Eye (tissue), 1 donor: ENCODE measurements around the gene HS3ST4.

ENCODE experiments used
- DNase-seq: peaks from one replicate; pipeline ENCODE4 v3.0.0-alpha.2; 2015

Gene HS3ST4

GRCh38 chr16:25691519-25692091 is at the start of gene HS3ST4:
TSS of gene HS3ST4 (plus strand) at chr16:25691959.
- peak; percentile 68 for DNase-seq

DNA sequence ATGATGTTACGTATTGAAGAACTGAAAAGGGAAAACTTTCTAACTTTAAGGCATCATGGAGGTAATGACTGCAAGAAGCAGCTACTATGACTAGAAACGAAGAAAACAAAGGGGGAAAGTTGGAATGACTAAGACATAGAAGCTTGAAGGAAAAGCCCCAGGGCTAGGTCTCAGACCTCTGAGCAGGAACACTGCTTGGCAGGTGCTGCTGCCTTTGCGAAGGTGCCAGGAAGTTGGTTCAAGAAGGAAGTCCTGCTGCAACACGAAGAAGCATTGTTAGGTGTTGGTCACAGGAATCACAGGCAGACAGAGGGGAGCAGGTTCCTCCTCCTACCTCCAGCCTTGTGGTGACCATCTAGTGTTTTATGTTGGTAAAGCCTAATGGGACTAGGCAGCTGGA is 48.1 kb upstream of the HS3ST4 start:
- DNase-seq: no peak

DNA sequence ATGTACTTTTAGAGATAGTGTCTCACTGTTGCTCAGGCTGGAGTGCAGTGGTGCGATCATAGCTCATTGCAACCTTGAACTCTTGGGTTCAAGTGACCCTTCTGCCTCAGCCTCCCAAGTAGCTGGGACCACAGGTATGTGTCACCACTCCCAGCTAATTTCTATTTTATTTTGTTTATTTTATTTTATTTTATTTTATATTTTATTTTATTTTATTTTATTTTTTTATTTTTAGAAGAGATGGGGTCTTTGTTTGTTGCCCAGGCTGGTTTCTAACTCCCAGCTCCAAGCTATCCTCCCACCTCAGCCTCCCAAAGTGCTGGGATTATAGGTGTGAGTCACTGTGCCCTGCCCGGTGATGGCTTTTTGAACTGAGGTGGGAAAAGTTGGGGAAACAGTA is 35.1 kb upstream of the HS3ST4 start:
- DNase-seq: no peak

GRCh38 chr16:25676820-25677219 is 14.9 kb upstream of the HS3ST4 start:
- no peak for DNase-seq

- DNase-seq: no peak
Measured at GRCh38 chr16:25679511-25679910, 12.2 kb upstream of the HS3ST4 start.

DNA sequence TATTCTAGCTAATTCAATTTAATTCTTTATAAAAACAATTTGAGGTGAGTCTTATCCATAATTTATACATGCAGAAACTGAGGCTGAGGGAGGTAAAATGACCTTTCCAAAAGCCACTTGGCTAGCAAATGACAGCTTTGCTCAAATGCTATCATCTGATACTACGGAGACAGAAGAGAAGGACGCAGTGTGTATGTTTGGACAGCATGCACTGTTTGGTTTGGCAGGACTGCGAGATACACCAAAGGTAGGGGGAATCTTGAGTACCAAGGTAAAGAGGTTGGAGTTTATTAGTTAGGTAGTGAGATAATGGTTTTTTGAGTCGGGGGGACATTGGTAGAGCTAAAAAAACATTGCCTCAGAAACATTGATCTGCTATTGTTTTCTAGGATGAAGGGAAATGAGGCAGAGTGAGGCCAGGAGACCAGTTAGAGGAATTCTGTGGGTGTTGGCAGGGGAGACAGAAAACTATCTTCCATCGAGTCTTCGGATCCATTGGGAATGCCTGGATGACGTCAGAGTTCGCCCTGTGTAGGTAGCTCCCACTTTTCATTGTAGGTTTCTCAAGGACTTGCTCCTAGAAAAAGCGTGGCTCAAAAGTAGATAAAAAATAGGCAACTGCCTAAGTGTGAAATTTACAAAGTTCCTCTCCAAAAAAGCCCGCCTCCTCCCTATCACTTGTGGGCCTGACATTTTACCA is 2.5 kb upstream of the HS3ST4 start:
- no peak for DNase-seq

DNA sequence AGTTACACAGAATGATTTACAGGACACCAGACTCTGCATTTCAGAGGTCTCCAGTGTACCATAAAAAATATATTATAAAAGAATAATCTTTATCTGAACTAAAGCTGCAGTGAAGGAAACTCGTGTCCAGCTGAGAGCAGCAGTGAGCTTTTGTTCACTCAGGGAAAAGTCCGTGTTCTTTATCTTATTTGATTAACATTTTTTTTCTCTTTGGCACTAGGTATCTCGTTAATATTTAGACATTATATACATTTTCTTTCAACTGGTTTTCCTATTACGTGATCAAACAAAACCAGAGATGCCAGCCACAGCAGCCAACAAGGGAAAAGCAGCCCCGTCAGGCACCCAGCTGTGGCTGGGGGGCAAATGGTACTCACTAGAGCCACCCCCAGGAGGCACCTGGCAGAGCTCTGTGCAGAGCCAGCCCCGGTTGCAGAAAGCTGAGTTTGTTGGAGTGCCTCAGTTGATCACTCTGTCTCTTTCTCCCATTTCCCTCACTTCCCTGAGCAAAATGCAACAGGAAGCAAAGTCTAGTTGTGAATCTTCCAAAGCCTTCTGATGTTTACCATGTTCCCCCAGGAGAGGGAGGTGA is 1.1 kb upstream of the HS3ST4 start:
- peak; percentile 5 for DNase-seq

GRCh38 chr16:25692351-25692741 is 587 bp downstream of the HS3ST4 start:
- DNase-seq: peak; percentile 29

DNA sequence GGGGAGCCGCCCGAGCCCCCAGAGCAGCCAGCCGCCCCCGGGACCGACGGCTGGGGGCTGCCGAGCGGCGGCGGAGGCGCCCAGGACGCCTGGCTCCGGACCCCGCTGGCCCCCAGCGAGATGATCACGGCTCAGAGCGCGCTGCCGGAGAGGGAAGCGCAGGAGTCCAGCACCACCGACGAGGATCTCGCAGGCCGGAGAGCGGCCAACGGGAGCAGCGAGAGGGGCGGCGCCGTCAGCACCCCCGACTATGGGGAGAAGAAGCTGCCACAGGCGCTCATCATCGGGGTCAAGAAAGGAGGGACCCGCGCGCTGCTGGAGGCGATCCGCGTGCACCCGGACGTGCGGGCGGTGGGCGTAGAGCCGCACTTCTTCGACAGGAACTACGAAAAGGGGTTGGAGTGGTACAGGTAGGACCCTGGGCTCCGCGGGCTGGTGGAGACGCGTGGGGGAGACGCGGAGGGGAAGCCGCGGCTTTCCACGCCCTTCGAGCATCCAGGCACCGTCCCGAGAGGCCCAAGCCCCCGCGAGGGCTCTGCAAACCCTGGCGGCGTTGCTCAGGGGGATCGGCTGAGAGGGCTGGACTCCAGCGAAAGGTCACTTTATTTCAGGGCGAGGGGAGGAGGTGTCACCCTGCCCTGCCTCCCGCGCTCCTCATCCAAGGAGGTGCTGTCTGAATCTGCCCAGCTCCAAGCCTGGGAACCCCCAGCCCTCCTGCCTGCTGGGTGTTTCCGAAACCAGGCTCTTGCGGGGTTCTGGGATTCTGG is 1.2 kb downstream of the HS3ST4 start:
- DNase-seq: peak; percentile 60

DNA sequence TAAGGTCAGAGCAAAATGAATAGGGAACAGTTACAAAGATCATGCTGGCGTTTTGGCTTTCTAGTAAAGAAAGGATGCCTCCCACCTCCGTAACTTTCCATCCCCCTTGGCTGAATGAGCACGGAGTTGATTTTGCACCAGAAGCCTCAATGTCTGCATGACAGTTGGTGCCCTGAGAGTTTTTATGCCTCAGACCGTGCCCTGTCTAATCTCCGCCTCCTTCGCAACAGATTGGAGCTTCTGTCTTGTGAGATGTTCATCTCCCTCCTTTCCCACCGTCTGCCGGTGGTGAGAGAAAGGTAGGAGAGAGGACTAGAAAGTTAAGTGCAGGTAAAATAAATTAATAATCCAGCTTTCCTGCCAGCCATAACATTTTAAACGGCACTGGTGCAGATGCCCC is 1.9 kb downstream of the HS3ST4 start:
- peak; percentile 44 for DNase-seq

- no peak for DNase-seq
Measured at GRCh38 chr16:25699069-25699468, 7.3 kb downstream of the HS3ST4 start.

- no peak for DNase-seq
Measured at GRCh38 chr16:25700547-25700946, 8.8 kb downstream of the HS3ST4 start.

GRCh38 chr16:25707553-25707952 is 15.8 kb downstream of the HS3ST4 start:
- DNase-seq: no peak

DNA sequence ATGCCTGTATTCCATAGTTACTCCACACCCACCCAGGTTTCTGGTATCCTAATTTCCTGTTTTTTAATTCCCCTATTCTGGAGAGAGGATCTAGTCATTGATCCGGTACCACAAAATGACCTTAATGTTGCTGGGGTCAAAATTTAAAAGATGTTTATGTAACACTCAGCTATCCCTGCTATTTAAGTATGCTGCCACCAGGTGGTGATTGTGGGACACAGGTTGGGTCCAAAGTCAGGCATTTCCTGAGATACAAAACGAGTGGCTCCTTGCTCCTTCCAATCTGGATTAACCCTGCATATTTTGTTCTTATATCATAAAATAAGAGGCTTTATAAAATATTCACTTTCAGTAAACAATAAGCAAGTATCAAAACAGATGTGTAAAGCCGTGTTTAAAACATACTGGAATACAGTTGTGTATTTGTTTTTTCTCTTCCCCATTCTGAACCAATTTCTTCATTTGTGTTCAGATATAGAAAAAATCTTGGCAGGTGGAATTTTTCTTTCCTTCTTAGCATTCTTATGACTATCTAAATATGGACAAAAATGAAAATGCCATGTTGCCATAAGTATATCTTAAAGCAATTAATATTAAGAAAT is 16.3 kb downstream of the HS3ST4 start:
- DNase-seq: peak; percentile 7

- peak; percentile 21 for DNase-seq
Measured at GRCh38 chr16:25709213-25709612, 17.5 kb downstream of the HS3ST4 start.

DNA sequence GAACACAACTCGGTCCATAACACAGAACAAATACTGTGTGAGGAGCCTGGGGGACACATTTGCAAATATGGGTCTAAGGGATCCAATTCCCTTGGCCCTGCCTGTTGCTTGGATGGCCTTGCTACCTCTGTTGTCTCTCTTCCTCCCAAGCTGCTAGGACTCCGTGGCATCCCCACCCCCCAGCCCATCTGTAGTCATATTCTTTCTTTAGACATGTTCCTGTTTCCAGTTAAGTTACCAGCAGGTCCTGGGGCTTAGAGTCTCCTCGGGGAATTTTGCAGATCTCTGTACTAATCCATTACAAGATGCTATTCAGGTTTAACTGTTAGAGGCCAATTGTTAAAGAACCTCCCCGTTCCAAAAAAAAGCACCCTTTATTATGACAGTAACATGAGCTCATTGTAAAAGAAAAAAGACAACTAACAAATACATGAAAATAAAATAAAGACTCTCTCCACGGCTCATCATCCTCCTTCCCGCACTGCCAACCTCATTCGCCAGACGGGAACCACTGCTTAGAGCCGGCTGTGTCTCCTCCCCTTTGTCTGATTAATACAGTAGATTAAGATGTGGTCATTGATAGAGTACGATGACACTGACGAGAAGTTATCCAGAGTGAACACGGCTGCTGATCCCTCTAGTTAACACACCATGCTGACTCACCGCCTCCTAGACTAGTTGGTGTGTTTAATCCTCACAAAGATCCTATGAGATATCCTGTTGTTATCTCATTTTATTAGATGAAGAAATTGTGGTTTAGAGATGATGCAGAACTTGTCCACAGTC is 22.2 kb downstream of the HS3ST4 start:
- no peak for DNase-seq

DNA sequence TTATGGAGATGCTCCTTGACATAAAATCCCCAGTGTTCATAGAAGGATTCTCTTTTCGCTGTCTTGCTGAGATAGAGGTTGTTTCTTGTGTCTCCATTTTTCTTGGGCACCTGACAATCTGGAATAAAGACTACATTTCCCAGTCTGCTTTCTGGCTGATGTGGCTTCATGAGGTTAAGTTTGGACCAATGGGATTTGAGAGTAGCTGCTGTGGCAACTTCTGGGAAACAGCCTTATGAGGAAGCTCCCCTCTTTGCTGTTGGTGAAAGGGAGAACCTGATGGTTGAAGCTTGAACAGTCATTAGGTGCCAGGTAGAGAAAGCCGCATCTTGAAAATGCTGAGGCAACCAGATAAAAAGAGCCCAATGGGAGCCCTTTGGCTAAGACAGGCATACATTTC is 24.4 kb downstream of the HS3ST4 start:
- no peak for DNase-seq

- no peak for DNase-seq
Measured at GRCh38 chr16:25721439-25721838, 29.7 kb downstream of the HS3ST4 start.

GRCh38 chr16:25726430-25727098 is 34.8 kb downstream of the HS3ST4 start:
- no peak for DNase-seq

DNA sequence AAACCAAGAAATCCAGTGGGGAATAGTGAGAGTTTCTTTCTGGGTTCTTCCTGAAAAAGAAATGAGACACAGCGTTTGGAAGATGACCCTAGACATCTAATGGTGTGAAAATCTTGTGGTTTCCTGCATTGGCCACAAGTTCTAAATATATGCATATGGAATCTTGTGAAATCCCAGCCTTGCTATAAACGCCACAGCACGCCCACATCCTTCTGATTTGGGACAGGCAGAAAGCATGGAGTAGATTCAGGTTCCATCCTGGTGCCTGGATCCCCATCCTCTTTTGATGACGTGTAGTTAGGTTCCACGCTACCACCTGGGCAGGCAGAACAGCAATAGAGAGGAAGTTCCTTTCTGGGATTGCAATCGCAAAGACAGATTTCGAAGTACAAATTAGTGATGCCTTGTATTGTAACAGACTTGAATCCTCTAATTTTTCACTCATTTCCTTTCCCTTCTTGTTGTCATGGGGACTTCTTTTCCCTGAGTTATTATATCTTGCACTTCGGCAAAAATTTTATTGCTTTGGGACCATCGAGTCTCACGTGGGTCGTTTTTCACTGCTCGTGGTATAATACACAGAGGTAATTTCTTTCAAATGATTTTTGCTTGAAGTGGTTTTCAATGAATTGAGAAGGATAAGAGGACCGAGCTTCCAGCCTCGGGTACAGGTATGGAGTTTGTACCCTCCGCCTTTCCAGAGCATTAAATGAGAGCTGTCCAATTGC is 37.6 kb downstream of the HS3ST4 start:
- DNase-seq: no peak

DNA sequence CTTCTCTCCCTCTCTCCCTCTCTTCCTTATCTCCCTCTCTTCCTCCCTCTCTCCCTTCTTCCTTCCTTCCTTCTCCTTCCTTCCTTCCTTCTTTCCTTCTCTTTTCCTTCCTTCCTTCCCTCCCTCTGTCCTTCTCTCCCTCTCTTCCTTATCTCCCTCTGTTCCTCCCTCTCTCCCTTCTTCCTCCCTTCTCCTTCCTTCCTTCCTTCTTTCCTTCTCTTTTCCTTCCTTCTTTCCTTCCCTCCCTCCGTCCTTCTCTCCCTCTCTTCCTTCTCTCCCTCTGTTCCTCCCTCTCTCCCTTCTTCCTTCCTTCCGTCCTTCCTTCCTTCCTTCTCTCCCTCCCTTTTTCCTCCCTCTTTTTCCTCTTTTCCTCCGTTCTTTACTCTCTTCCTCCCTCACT is 38.6 kb downstream of the HS3ST4 start:
- DNase-seq: no peak
